Suprapubic skin (tissue), 4 donors: ENCODE data around the gene C21orf91.

ENCODE experiments used
- CTCF ChIP-seq, 2 donors: fragments of 200-600 bp in 1 of 2; fragments of 450-650 bp in 1 of 2; sonication (generic) in 1 of 2; IDR thresholded peaks; one replicate each; pipeline ENCODE4 v1.5.1; 2016 to 2019; ENCODE audit warnings: antibody characterized with exemption in 2 of 2, mild to moderate bottlenecking in 1 of 2, moderate library complexity in 1 of 2
- EP300 ChIP-seq: sonication (generic); formaldehyde crosslinking; IDR thresholded peaks from one replicate; pipeline ENCODE4 v1.6.1; 2017; ENCODE audit warnings: antibody characterized with exemption
- POLR2A ChIP-seq, 2 donors: fragments of 450-650 bp; IDR thresholded peaks; one replicate each; pipeline ENCODE4 v1.6.1; 2017; ENCODE audit warnings: antibody characterized with exemption in 2 of 2, mild to moderate bottlenecking in 2 of 2, moderate library complexity in 2 of 2
- POLR2AphosphoS5 ChIP-seq, 3 donors: sonication (generic); formaldehyde crosslinking; IDR thresholded peaks; one replicate each; pipeline ENCODE4 v1.6.1; 2017; ENCODE audit warnings: antibody characterized with exemption in 3 of 3

GRCh38 chr21:17763288-17764037 lies 55.7 kb downstream of the C21orf91 start:
- TF ChIP-seq EP300 (no peak), CTCF (IDR thresholded peaks at IDR 0.05) (no peak), POLR2AphosphoS5 (IDR thresholded peaks at IDR 0.05) (no peak), POLR2A (IDR thresholded peaks at IDR 0.05) (no peak)
